Right lobe of liver (tissue), 4 donors: ENCODE data around the gene ARNT2.

Experiments
- POLR2A ChIP-seq: fragments of 450-650 bp; IDR thresholded peaks from one replicate; pipeline ENCODE4 v1.6.1; 2017; ENCODE audit warnings: antibody characterized with exemption, mild to moderate bottlenecking
- TF ChIP-seq, protein P1 (sequence below), 4 donors: fragments of 200-600 bp in 3 of 4; fragments of 450-650 bp in 1 of 4; IDR thresholded peaks; one replicate each; pipeline versions ENCODE4 v1.5.1 to v1.8.0; 2016 to 2022; ENCODE audit warnings: antibody characterized with exemption in 4 of 4, mild to moderate bottlenecking in 2 of 4
- donor health status: DM: no; HTN: no; CAD: no.
- donor health status: DM: no; HTN: no; CAD: no.
- donor health status: DM: no; HTN: yes; CAD: no.

DNA sequence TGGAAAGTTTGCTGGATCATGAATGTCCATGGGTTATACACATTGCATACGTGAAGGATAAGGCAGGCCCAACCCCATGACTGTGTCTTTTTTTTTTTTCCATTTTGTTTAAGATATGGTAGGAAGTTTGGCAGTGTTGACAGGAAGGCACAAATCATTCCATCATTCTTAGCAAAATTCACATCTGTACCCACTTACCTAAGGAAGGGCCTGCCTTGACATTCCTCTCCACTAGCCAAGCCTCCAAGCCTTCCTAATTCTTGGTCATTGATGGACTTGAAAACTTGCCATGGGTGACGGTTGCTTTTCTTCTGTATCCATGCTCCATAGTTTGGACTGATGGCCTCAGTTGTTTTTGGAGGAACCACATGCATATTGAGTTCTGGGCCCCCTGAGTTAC, 54.4 kb downstream of the ARNT2 start:
- TF ChIP-seq, protein P1, sequence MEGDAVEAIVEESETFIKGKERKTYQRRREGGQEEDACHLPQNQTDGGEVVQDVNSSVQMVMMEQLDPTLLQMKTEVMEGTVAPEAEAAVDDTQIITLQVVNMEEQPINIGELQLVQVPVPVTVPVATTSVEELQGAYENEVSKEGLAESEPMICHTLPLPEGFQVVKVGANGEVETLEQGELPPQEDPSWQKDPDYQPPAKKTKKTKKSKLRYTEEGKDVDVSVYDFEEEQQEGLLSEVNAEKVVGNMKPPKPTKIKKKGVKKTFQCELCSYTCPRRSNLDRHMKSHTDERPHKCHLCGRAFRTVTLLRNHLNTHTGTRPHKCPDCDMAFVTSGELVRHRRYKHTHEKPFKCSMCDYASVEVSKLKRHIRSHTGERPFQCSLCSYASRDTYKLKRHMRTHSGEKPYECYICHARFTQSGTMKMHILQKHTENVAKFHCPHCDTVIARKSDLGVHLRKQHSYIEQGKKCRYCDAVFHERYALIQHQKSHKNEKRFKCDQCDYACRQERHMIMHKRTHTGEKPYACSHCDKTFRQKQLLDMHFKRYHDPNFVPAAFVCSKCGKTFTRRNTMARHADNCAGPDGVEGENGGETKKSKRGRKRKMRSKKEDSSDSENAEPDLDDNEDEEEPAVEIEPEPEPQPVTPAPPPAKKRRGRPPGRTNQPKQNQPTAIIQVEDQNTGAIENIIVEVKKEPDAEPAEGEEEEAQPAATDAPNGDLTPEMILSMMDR (IDR thresholded peaks at IDR 0.05) = no peak
- no peak for TF ChIP-seq POLR2A
